ENCODE measurements around the gene LRRC71.

LRRC71 gene

DNA sequence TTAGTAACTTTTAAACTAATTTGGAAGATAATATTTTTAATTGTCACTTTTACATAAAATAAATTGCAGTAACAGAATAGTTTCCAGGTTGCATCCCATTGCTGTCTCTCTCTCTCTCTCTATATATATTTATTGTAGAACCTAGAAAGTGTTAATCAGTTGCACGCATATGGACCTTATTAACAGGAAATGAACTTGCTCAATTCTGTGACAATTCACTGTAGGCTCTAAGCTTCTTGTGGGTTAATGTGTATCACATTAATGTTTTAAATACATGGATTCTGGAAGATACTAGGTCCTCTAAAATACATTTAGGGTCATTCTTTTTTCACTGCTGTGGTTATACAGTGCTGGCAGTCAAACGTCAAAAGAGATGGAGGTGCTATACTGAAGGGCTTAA lies 33.1 kb downstream of the LRRC71 start:
- no peak for DNase-seq

DNA sequence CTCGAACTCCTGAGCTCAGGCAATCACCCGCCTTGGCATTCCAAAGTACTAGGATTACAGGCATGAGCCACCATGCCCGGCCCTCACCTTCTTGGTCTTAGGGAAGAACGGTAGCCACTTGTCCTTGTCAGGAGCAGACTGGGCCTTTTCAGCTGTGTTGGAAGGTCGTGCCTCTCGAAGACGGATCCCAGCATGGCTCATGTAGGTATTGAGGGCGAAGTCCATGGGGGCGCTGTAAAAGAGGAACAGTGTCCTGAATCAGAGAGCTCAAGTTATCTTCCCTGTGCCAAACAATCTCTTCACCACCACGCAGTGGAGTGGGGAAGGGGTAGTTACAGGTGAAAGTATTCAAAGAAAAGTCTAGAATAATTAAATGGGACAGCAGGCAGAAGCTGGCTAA lies 35.9 kb downstream of the LRRC71 start:
- DNase-seq, result no peak

DNA sequence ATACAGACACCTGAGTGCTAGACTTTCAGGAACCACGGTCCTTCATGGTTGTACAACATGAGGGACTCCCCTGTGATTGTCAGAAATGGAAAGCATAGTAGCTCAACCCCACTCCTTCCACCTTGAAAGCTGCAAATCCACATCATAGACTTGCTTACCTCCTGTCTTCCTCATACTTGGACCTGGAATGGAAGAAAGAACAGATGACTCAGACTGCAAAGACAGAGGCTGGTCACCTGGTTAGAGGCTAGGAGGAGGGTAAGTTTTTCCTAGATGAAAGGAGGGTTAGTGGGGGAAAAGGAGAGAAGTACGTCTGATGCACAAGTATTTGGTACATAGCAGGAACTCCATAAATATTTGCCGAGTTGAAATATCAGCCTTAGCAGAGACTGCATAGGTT lies 37.2 kb downstream of the LRRC71 start:
- no peak for DNase-seq

DNA sequence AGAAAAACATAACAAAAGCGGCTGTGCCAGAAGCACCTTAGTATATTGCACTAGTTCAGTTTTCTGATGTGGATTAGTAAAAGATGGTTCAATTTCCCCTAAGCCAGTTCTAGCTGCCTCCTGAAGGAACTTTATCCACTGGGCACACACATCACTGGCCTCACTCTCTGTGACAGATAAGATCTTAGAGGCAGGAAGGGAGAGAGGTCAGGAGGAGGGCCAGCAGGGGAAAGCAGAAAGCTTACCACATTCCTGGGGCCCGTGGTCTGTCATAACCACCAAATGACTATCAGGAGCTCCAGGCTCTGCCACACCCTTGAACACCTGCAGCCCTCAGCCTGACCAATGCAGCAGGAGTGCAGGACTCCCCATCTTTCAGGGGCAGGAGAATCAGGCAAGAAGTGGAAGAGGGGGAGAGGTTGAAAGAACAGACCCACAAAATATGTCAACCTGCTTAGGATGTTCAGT lies 37.8 kb downstream of the LRRC71 start:
- DNase-seq, result no peak

DNA sequence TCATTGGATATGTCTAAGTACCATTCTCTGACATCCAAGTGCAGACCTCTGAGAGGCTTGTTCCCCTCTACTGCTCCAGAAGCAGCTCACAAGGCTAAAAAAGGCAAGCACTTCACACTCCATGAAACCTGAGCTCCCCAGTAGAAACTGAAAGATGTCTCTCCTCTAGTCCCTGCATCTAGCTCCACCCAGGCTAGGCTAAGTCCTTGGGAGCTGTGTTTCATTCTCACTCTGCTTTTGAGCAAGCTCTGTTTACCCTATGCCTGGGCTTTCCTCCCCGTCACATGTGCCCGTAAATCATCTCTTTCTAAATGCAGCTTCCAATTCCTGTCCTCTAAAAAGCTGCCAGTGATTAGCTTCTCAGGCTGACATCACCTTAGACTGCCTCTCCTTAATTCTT lies 39.0 kb downstream of the LRRC71 start:
- no peak for DNase-seq

DNA sequence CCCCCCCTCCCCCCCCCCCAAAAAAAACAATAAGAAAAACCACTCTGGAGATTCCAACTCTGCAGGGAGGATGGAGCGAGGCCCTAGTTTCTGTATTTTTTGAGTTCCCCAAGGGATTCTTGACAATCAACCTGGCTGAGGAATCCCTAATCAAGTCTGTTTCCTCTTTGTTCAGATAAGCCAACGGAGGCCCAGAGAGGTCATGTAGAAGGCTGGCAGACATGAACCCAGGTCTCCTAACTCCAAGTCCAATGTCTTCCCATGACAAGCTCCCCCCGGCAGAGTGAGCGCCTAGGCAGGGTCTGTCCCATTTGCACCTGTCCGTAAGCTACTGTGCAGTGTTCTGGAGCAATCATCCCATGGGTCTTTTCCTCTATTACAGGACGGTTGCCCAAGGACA lies 39.5 kb downstream of the LRRC71 start:
- DNase-seq, result no peak

DNA sequence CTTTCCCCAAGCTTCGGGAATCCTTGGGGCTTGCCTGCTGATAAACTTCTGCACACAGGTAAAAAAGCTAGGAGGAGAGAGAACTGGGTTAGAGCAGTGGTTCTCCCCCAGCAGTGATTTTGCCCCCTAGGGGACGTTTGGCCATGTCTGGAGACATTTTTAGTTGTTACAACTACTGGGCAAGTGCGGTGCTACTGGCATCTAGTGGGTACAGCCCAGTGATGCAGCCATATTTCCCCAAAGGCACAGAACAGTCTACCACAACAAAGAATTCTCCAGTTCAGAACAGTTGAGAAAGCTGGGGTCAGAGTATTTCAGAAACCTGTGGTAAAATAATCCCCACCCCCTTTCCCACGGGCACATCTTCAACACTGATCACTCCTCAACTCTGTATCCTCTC lies 41.3 kb downstream of the LRRC71 start:
- DNase-seq, result no peak

DNA sequence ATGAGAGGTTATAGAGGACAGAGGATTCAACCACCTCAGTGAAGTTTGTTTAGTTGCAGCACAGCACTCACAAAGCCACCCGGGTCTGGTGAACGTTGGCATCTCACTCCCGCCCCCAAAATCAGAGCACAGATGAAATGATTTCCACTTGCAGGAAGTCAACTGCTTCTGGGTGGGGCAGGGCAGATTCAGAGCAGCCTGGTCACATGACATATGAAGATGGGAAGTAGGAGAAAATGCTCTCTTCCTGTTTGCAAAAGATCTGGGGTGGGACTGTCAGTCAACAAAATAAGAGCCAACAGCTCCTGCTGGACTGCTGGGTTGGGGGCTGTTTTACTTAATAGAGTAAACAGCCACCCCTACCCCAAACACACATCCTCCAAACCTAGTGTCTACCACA lies 43.2 kb downstream of the LRRC71 start:
- DNase-seq, result no peak

DNA sequence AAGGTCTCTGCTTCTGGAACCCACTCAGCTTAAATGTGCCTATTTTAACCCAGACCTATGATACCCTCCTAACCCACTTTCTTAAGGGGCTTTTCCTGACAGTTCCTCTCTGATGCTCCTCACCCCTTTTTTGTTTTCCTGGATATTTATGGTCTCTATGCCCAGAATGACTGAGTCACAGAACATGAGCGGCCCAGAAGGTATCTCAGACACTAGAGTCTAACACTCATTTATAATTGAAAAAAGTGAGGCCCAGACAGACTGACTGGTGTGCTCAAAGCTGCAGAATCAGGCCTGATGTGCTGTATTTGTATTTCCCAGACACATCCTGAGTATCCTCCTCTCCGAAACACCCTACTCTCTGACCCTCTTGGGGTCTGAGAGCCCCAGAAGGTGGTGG lies 44.0 kb downstream of the LRRC71 start:
- DNase-seq, result no peak

DNA sequence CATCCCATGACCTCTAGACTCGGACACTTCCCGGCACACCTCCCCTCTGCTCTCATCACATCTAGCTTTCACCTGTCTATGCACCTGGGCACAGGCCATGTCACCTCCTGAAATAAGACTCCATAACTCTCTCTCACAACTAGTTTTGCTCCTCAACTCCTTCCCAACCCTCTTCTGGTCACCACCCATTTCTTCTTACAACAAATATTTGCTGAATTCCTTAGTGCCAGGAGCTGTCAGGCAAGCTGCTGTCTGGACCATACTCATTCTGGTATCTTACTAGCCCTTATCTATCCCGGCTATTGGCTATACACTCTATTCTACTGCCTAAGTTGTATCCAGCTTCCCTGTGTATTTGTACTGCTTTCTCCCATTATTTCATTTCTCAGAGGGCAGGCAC lies 49.1 kb downstream of the LRRC71 start:
- no peak for DNase-seq

DNA sequence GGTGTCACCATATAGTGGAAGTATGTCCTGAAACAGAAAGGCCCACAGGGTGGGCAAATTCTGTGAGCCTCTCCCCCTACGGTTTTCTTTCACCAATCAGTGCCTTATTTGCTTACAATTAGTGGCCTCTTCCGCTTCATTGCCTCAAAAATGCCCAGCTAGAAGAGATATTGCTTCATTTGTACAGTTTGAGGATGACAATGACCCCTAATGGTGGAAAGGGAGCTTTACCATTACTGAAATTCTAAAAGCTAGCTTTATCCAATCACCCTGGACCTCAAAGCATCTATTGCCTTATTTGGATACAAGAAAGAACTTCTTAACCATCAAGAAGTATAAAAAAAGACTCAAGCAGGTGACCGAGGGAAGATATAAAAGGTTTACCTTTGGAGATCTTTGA lies 49.6 kb downstream of the LRRC71 start:
- DNase-seq, result no peak

DNA sequence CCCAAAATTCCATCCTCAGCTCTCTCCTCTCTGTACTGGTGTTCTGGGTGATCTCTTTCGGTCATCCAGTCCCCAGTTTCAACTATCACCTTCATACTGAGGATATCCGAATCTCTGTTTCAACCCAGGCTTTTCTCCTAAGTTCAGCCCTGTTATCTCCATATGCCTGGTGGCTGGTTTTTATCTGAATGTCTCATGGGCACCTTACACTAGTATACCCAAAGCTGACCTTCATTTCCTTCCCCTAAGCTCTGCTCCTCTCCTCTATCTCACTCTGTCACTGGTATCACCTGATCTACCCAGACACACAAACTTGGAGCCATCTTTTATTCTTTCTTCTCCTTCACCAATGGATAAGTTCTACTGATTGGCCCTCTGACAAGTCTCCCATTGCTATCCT lies 53.0 kb downstream of the LRRC71 start:
- no peak for DNase-seq

DNA sequence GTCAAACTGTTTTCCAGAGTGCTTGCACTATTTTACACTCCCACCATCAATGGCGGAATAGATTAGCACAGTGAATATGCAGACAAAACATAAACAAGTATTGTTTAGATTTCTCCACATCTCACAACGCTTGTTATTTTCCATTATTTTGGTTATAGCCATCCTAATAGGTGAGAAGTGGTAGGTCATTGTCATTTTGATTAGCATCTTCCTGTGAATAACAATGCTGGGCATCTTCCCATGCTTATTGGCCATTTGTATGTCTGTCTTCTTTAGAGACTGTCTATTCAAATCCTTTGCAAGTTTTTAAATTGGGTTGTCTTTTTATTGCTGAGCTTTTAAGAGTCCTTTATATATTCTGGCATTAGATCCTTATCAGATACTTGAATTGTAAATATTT lies 54.7 kb downstream of the LRRC71 start:
- no peak for DNase-seq

DNA sequence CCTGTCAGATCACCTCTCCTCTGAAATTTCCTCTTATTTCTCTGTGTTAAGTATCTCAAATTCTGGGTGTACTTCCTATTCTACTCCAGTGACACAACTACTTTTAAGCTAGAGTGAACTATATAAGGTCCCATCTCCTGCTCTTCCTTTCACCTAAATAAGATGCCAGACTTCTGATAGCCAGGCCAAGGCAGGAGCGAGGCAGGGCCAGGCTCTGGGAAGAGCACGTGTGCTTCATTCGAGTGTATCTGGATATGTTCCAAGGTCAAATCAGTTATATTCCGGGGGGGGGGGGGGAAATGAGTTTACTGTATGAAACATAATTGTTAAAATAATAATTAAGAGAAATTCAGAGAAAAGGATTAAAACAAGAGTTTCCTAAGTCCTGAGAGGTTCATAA lies 60.1 kb downstream of the LRRC71 start:
- no peak for DNase-seq
